GM21723 (cell line): Measurements from ENCODE around the gene DUSP28.

Experiments used
- ATAC-seq: cut with Tn5 transposase; IDR thresholded peaks from one replicate; pipeline ENCODE4 v1.9.1; 2021; ENCODE audit warnings: mild to moderate bottlenecking, moderate library complexity; ENCODE audit not compliant: unreplicated experiment

The DUSP28 gene

GRCh38 chr2:240572141-240573031, 12.2 kb downstream of the DUSP28 start:
- no peak for ATAC-seq

DNA sequence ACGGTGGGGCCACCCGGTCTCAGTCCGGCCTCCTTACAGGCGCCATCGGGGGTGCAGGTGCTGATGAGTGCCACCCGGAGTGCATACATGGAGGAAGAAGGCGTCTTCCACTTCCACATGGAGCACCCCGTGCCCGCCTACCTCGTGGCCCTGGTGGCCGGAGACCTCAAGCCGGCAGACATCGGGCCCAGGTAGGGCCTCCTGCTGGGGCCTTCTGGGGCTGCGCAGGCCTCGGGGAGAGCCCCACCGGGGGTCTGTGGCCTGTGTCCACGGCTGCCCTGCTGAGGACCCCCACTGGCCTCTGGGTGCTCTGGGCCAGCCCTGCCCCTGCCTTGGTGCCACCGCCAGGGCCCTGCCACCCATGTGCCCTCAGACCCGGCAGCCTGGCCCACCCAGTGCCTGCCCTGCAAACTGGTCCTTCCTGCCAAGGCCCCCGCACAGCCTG, 12.9 kb downstream of the DUSP28 start:
- no peak for ATAC-seq

GRCh38 chr2:240573516-240574385, 13.6 kb downstream of the DUSP28 start:
- no peak for ATAC-seq

- no peak for ATAC-seq
Observed at GRCh38 chr2:240574386-240575100, 14.4 kb downstream of the DUSP28 start.

GRCh38 chr2:240575101-240575965, 15.2 kb downstream of the DUSP28 start:
- ATAC-seq, result no peak

- no peak for ATAC-seq
Observed at GRCh38 chr2:240576036-240576435, 15.9 kb downstream of the DUSP28 start.

- no peak for ATAC-seq
Observed at GRCh38 chr2:240576436-240577205, 16.5 kb downstream of the DUSP28 start.

- no peak for ATAC-seq
Observed at GRCh38 chr2:240577281-240578109, 17.3 kb downstream of the DUSP28 start.

DNA sequence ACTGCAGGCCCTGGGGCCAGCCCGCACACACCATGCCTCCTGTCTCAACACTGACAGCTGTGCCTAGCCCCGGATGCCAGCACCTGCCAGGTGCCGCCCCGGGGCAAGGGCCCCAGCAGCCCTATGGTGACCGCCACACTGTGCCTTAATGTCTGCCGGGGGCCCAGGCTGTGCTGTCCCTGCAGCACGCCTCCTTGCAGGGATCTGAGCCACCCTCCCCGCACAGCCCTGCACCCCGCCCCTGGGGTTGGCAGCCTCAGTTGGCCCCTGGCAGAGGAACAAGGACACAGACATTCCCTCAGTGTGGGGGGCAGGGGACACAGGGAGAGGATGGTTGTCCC, 17.9 kb downstream of the DUSP28 start:
- no peak for ATAC-seq

DNA sequence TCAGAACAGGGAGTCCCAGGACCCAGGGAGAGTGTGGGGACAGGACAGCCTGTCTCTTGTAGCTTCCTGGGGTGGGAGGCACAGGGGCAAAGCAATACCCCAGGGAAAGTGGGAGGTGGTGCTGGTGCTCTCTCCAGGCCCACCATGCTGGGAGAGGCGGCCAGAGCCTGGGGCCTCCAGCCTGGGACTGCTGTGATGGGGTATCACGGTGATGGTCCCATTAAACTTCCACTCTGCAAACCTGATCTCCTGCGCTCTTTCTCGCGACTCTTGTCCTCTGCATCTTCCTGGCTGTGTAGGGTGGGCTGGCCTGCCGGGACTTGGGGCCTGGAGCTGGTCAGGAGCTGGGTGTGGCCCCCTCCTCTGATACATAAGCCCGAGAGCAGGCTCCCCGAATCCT, 18.3 kb downstream of the DUSP28 start:
- no peak for ATAC-seq

DNA sequence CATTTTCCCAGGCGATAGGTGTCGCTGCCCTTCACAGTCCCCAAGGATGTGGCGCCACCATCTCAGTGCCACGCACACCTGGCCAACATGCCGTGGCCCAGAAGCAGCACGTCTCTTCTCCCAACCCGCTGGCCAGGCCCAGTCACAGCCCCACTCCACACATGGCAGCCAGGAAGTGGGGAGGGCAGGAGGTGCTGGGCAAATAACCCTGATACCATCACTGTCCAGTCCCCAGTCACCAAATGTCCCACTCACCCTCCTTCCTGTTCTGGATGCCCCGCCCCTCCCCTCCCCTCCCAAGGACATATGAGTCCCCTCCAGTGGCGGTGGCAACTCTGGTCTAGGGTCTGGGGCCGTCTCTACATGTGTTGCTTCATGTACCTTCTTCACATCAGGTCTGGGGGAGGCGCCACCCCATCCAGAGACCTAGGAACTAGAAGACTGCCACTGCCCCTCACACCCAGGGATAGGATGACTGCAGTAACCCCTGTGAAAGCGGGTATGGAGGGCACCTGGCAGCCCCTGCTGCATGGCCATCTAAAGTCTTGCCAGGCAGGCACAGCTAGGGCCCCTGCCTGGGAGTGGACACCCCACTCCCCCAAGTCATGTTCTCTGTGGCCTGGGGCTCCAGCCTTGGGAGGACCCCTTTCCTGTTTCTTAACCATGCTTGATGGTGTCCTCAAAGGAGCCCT, 19.1 kb downstream of the DUSP28 start:
- ATAC-seq, result peak; percentile 14

DNA sequence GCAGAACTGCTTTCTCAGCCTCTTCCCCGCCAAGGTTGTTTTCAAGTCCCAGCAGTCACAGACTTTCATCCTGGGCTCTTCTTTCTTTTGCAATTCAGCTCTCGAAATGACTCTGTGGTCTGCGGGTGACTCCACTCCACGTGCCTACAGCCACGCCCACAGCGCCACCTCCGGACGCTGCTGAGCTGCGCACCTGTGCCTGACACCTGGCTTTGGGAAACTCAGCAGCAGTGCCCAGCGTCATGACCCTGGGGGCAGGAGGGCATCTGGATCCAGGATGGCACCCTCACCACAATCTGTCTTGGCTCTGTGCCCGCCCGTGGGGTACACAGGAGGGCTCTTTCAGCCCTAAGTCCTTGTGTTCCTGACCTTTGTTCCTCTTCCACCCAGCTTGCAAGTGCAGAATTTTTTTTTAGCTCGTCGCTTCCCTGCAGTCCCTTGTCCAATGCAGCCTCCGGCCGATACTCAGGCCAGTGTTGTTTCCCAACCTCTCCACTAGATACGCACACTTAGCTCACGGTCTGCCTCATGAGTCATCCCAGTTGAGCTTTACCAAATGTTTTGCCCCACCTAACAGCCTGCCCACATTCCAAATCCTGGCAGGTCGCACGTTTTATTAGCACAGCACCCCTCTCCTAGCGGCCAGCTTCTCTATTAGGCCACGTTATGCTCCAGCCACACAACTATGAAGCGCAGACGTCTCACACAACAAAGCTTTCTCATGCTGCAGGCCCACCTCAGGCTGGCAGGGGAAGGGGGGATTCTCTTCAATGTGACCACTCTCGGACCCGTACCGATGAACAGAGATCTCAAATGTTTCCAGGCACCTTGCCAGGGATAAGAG, 19.8 kb downstream of the DUSP28 start:
- ATAC-seq, result peak; percentile 51

- ATAC-seq, result no peak
Observed at GRCh38 chr2:240581811-240582210, 21.7 kb downstream of the DUSP28 start.

GRCh38 chr2:240582781-240583180, 22.6 kb downstream of the DUSP28 start:
- no peak for ATAC-seq

- ATAC-seq, result no peak
Observed at GRCh38 chr2:240583774-240584173, 23.6 kb downstream of the DUSP28 start.

GRCh38 chr2:240584486-240585031, 24.4 kb downstream of the DUSP28 start:
- peak; percentile 60 for ATAC-seq

DNA sequence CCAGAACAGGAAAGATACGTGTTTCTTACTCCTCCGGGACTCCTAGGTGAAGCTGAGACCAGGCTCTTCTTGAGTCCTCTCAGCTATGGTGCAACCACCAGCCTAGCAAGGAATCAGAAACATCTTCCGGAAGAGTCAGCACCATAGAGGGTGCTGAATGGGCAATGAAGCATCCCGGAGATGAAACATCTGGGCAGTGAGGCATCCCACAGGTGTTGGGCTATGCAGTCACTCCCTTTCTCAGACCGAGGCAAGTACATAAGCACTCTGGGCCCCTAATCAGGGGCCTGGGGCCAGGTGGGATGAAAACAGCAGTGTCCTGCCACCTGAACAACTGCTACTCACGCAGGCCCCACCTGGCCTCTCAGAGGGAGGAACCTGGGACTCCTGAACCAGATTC, 24.9 kb downstream of the DUSP28 start:
- peak; percentile 26 for ATAC-seq
